ENCODE measurements around the gene CLIC1.

- TF ChIP-seq POLR2A (IDR thresholded peaks at IDR 0.05), result no peak
- TF ChIP-seq CTCF (IDR thresholded peaks at IDR 0.05), result no peak
Measured at GRCh38 chr6:31762878-31763618, 26.7 kb upstream of the CLIC1 start.
